IPS-18a (cell line): ENCODE results near the gene EMX2.

Experiments used
- H3K27ac ChIP-seq: one replicate; pipeline ENCODE4 v1.5.1; 2013; ENCODE audit warnings: low read length
- H3K27me3 ChIP-seq: one replicate; pipeline ENCODE4 v1.6.1; 2013; ENCODE audit warnings: mild to moderate bottlenecking, low read length; ENCODE audit not compliant: control insufficient read depth, insufficient read depth
- H3K36me3 ChIP-seq: one replicate; pipeline ENCODE4 v1.6.1; 2013; ENCODE audit warnings: low read depth, low read length; ENCODE audit not compliant: control insufficient read depth
- H3K4me1 ChIP-seq: one replicate; pipeline ENCODE4 v1.6.1; 2013; ENCODE audit warnings: low read depth, low read length; ENCODE audit not compliant: control insufficient read depth
- H3K4me3 ChIP-seq: one replicate; pipeline ENCODE4 v1.5.1; 2013; ENCODE audit warnings: low read length
- H3K9ac ChIP-seq: one replicate; pipeline ENCODE4 v1.6.1; 2013; ENCODE audit warnings: mild to moderate bottlenecking, low read length, moderate library complexity
- H3K9me3 ChIP-seq: one replicate; pipeline ENCODE4 v1.6.1; 2013; ENCODE audit warnings: low read depth, low read length; ENCODE audit not compliant: control insufficient read depth

EMX2 gene

GRCh38 chr10:117542706-117543224 is at the start of gene EMX2:
Gene EMX2, plus strand, starts transcription at chr10:117542746. Its CDS starts 522 bp downstream, at chr10:117543268.
- Histone ChIP-seq H3K4me3 (peak within 1 kb of the TSS; percentile 52), H3K27ac (no peak within 1 kb of the TSS), H3K4me1 (peaks cover 14% of the 10 kb centered on the region), H3K27me3 (peaks cover 100% of the 10 kb centered on the region), H3K9ac (no peak within 1 kb of the TSS), H3K9me3 (no peaks in the 10 kb centered on the region), H3K36me3 (no peaks in the 10 kb centered on the region)

- H3K9ac ChIP-seq = no peak overlapping the region
- no peaks in the 10 kb centered on the region for H3K9me3 ChIP-seq
- peaks cover 8% of the 10 kb centered on the region for H3K27me3 ChIP-seq
- no peak overlapping the region for H3K4me3 ChIP-seq
- no peak overlapping the region for H3K27ac ChIP-seq
- H3K36me3 ChIP-seq = no peaks in the 10 kb centered on the region
- H3K4me1 ChIP-seq = no peaks in the 10 kb centered on the region
Measured at GRCh38 chr10:117496031-117496430, 46.5 kb upstream of the EMX2 start.

- H3K4me1 ChIP-seq = no peaks in the 10 kb centered on the region
- H3K36me3 ChIP-seq = no peaks in the 10 kb centered on the region
- no peak overlapping the region for H3K9ac ChIP-seq
- H3K4me3 ChIP-seq = no peak overlapping the region
- H3K9me3 ChIP-seq = no peaks in the 10 kb centered on the region
- no peak overlapping the region for H3K27ac ChIP-seq
- H3K27me3 ChIP-seq = peaks cover 8% of the 10 kb centered on the region
Measured at GRCh38 chr10:117496616-117497028, 45.9 kb upstream of the EMX2 start.

GRCh38 chr10:117497736-117498135 is 44.8 kb upstream of the EMX2 start:
- Histone ChIP-seq H3K9ac (no peak overlapping the region), H3K4me1 (peaks cover under 1% of the 10 kb centered on the region), H3K9me3 (no peaks in the 10 kb centered on the region), H3K27ac (no peak overlapping the region), H3K4me3 (no peak overlapping the region), H3K36me3 (no peaks in the 10 kb centered on the region), H3K27me3 (peaks cover 8% of the 10 kb centered on the region)

- peaks cover 8% of the 10 kb centered on the region for H3K27me3 ChIP-seq
Measured at GRCh38 chr10:117499248-117500105, 43.1 kb upstream of the EMX2 start.

GRCh38 chr10:117500456-117500855 is 42.1 kb upstream of the EMX2 start:
- no peak overlapping the region for H3K4me3 ChIP-seq
- H3K36me3 ChIP-seq = no peaks in the 10 kb centered on the region
- H3K27ac ChIP-seq = no peak overlapping the region
- H3K27me3 ChIP-seq = peaks cover 8% of the 10 kb centered on the region
- H3K4me1 ChIP-seq = peaks cover 7% of the 10 kb centered on the region
- H3K9me3 ChIP-seq = no peaks in the 10 kb centered on the region
- H3K9ac ChIP-seq = no peak overlapping the region

More at GRCh38 chr10:117499248-117500105, 43.1 kb upstream of the EMX2 start:
- H3K4me1 ChIP-seq = peaks cover 7% of the 10 kb centered on the region
- no peak overlapping the region for H3K9ac ChIP-seq
- no peak overlapping the region for H3K4me3 ChIP-seq
- H3K27ac ChIP-seq = no peak overlapping the region
- H3K9me3 ChIP-seq = no peaks in the 10 kb centered on the region
- no peaks in the 10 kb centered on the region for H3K36me3 ChIP-seq

GRCh38 chr10:117501460-117502035 is 41.0 kb upstream of the EMX2 start:
- Histone ChIP-seq H3K4me1 (peaks cover 7% of the 10 kb centered on the region), H3K9me3 (no peaks in the 10 kb centered on the region), H3K4me3 (no peak overlapping the region), H3K27me3 (peaks cover 8% of the 10 kb centered on the region), H3K27ac (no peak overlapping the region), H3K36me3 (no peaks in the 10 kb centered on the region), H3K9ac (no peak overlapping the region)

GRCh38 chr10:117502421-117503243 is 39.9 kb upstream of the EMX2 start:
- H3K9me3 ChIP-seq = no peaks in the 10 kb centered on the region
- H3K4me1 ChIP-seq = peaks cover 7% of the 10 kb centered on the region
- no peak overlapping the region for H3K9ac ChIP-seq
- H3K4me3 ChIP-seq = no peak overlapping the region
- H3K27ac ChIP-seq = no peak overlapping the region
- no peaks in the 10 kb centered on the region for H3K36me3 ChIP-seq
- no peaks in the 10 kb centered on the region for H3K27me3 ChIP-seq

- Histone ChIP-seq H3K36me3 (no peaks in the 10 kb centered on the region), H3K27ac (no peak overlapping the region), H3K27me3 (no peaks in the 10 kb centered on the region)
Measured at GRCh38 chr10:117503244-117504205, 39.0 kb upstream of the EMX2 start.

GRCh38 chr10:117504562-117504961 is 38.0 kb upstream of the EMX2 start:
- no peaks in the 10 kb centered on the region for H3K36me3 ChIP-seq
- peaks cover 7% of the 10 kb centered on the region for H3K4me1 ChIP-seq
- no peak overlapping the region for H3K9ac ChIP-seq
- H3K27me3 ChIP-seq = no peaks in the 10 kb centered on the region
- H3K4me3 ChIP-seq = no peak overlapping the region
- H3K9me3 ChIP-seq = no peaks in the 10 kb centered on the region
- H3K27ac ChIP-seq = no peak overlapping the region

More at GRCh38 chr10:117503244-117504205, 39.0 kb upstream of the EMX2 start:
- H3K4me3 ChIP-seq = no peak overlapping the region
- H3K4me1 ChIP-seq = peaks cover 7% of the 10 kb centered on the region
- no peaks in the 10 kb centered on the region for H3K9me3 ChIP-seq
- no peak overlapping the region for H3K9ac ChIP-seq
